AG10803 (cell line): ENCODE measurements around the gene PTGS1.

Experiments
- DNase-seq: peaks from one replicate; pipeline ENCODE4 v3.0.0; 2010; ENCODE audit warnings: low read depth
- H3K4me3 ChIP-seq: 2 replicates; pipeline ENCODE4 v1.5.1; 2011; ENCODE audit warnings: mild to moderate bottlenecking, low read length, control low read depth
- CTCF ChIP-seq: conservative IDR thresholded peaks from 2 replicates; pipeline ENCODE4 v1.5.1; 2011; ENCODE audit warnings: mild to moderate bottlenecking, low read length, control low read depth, inconsistent platforms

Gene PTGS1

GRCh38 chr9:122389799-122390481 lies 19.1 kb downstream of the PTGS1 start:
- TF ChIP-seq CTCF = no peak
- DNase-seq = no peak
- no peak overlapping the region for H3K4me3 ChIP-seq

GRCh38 chr9:122392284-122392683 lies 21.5 kb downstream of the PTGS1 start:
- DNase-seq = no peak
- no peak for TF ChIP-seq CTCF
- H3K4me3 ChIP-seq = no peak overlapping the region

GRCh38 chr9:122392714-122393113 lies 21.9 kb downstream of the PTGS1 start:
- TF ChIP-seq CTCF = no peak
- H3K4me3 ChIP-seq = no peak overlapping the region
- DNase-seq = peak; percentile 58

- no peak for TF ChIP-seq CTCF
Measured at GRCh38 chr9:122393284-122393983, 22.6 kb downstream of the PTGS1 start.

GRCh38 chr9:122394265-122395125 lies 23.7 kb downstream of the PTGS1 start:
- H3K4me3 ChIP-seq = no peak overlapping the region
- DNase-seq = peak; percentile 94
- no peak for TF ChIP-seq CTCF

More at GRCh38 chr9:122393284-122393983, 22.6 kb downstream of the PTGS1 start:
- no peak overlapping the region for H3K4me3 ChIP-seq
- no peak for DNase-seq

GRCh38 chr9:122396614-122397148 lies 25.9 kb downstream of the PTGS1 start:
- TF ChIP-seq CTCF = no peak
- no peak overlapping the region for H3K4me3 ChIP-seq
- no peak for DNase-seq
